ENCODE measurements around the gene TARS1.

GRCh38 chr5:33475706-33476105, 34.9 kb downstream of the TARS1 start:
- TF ChIP-seq RFX5 (IDR thresholded peaks at IDR 0.05; ENCODE audit: low read depth, low read length) (no peak), POLR2A (IDR thresholded peaks at IDR 0.05; ENCODE audit: low read depth, low read length) (no peak), CTCF (conservative IDR thresholded peaks at IDR 0.05; ENCODE audit: low read depth, low read length) (no peak), MAFK (IDR thresholded peaks at IDR 0.05; ENCODE audit: low read depth, low read length) (no peak), CHD1 (IDR thresholded peaks at IDR 0.05; ENCODE audit: low read depth, low read length) (no peak), FOS (IDR thresholded peaks at IDR 0.05; ENCODE audit: low read depth, low read length) (no peak), MXI1 (IDR thresholded peaks at IDR 0.05; ENCODE audit: borderline replicate concordance, low read depth, low read length) (no peak), USF2 (IDR thresholded peaks at IDR 0.05; ENCODE audit: low read depth, low read length) (no peak)

All from IMR-90 (cell line).